Measurements from ENCODE around the gene PLD3. TPM values are rescaled to one million over a fixed set of nuclear protein-coding genes. Genes with fewer than 3 reads are reported as not detected.

PLD3 gene
- total RNA-seq: 169 TPM
- long read RNA-seq, transcript PLD3-207 (13 exons, 2,140 nt): major isoform, 7 of 109 reads
- long read RNA-seq, partial matches to known transcripts: 24 of 109 reads
- long read RNA-seq, other reads (novel, unspliced or antisense): 71 of 109 reads

- intact Hi-C loops (cut with DNase I): loop anchor here (5.0 kb wide), 1 partner anchor 74 kb away; no protein-coding TSS in a partner anchor
- DNase-seq (ENCODE audit: missing footprints) (peak; percentile 100), ATAC-seq (peak; percentile 99)
These were observed at the start of gene PLD3, which contains the start of gene C19orf47 for GRCh38 chr19:40348125-40348913. Gene PLD3 (plus strand): TSS chr19:40348695. CDS start chr19:40366484, 17,789 bp downstream. Gene C19orf47 (minus strand): TSS chr19:40348397. CDS start chr19:40341857, 6,540 bp downstream.

GRCh38 chr19:40300668-40301067, 47.8 kb upstream of the PLD3 start:
- DNase-seq (ENCODE audit: missing footprints): no peak
- intact Hi-C loops (cut with DNase I): loop anchor here (10.0 kb wide), 1 partner anchor 334 kb away; no protein-coding TSS in a partner anchor
- ATAC-seq: no peak

GRCh38 chr19:40302224-40303011, 46.1 kb upstream of the PLD3 start:
- no peak for DNase-seq (ENCODE audit: missing footprints)
- no peak for ATAC-seq
- intact Hi-C loops (cut with DNase I): loop anchor here (10.0 kb wide), 1 partner anchor 332 kb away; no protein-coding TSS in a partner anchor

GRCh38 chr19:40303765-40304164, 44.7 kb upstream of the PLD3 start:
- no peak for ATAC-seq
- intact Hi-C loops (cut with DNase I): loop anchor here (2.0 to 10.0 kb wide), 3 partner anchors 217 to 331 kb away; no protein-coding TSS in a partner anchor
- DNase-seq (ENCODE audit: missing footprints): no peak

- no peak for DNase-seq (ENCODE audit: missing footprints)
- ATAC-seq: no peak
- intact Hi-C loops (cut with DNase I): loop anchor here (2.0 to 10.0 kb wide), 3 partner anchors 216 to 330 kb away; no protein-coding TSS in a partner anchor
These were observed 44.2 kb upstream of the PLD3 start for GRCh38 chr19:40304306-40304705.

GRCh38 chr19:40305403-40305802, 43.1 kb upstream of the PLD3 start:
- ATAC-seq (no peak), DNase-seq (ENCODE audit: missing footprints) (no peak)
- intact Hi-C loops (cut with DNase I): loop anchor here (2.0 to 10.0 kb wide), 3 partner anchors 215 to 329 kb away; no protein-coding TSS in a partner anchor

- intact Hi-C loops (cut with DNase I): loop anchor here (10.0 kb wide), 1 partner anchor 325 kb away; no protein-coding TSS in a partner anchor
- ATAC-seq (no peak), DNase-seq (ENCODE audit: missing footprints) (no peak)
These were observed 38.8 kb upstream of the PLD3 start for GRCh38 chr19:40309666-40310065.

GRCh38 chr19:40312533-40312932, 36.0 kb upstream of the PLD3 start:
- intact Hi-C loops (cut with DNase I): no loop called here
- ATAC-seq (no peak), DNase-seq (ENCODE audit: missing footprints) (no peak)

- ATAC-seq (no peak), DNase-seq (ENCODE audit: missing footprints) (no peak)
- intact Hi-C loops (cut with DNase I): no loop called here
These were observed 35.1 kb upstream of the PLD3 start for GRCh38 chr19:40313229-40313983.

GRCh38 chr19:40314656-40315055, 33.8 kb upstream of the PLD3 start:
- no peak for ATAC-seq
- intact Hi-C loops (cut with DNase I): no loop called here
- DNase-seq (ENCODE audit: missing footprints): no peak

GRCh38 chr19:40315812-40316470, 32.6 kb upstream of the PLD3 start:
- intact Hi-C loops (cut with DNase I): no loop called here
- no peak for DNase-seq (ENCODE audit: missing footprints)
- no peak for ATAC-seq

GRCh38 chr19:40317338-40317737, 31.2 kb upstream of the PLD3 start:
- no peak for DNase-seq (ENCODE audit: missing footprints)
- no peak for ATAC-seq
- intact Hi-C loops (cut with DNase I): no loop called here

- intact Hi-C loops (cut with DNase I): no loop called here
- DNase-seq (ENCODE audit: missing footprints): no peak
- no peak for ATAC-seq
These were observed 27.9 kb upstream of the PLD3 start for GRCh38 chr19:40320558-40320935.

- intact Hi-C loops (cut with DNase I): no loop called here
- DNase-seq (ENCODE audit: missing footprints) (no peak), ATAC-seq (no peak)
These were observed 27.4 kb upstream of the PLD3 start for GRCh38 chr19:40321076-40321475.

GRCh38 chr19:40321566-40322270, 26.8 kb upstream of the PLD3 start:
- DNase-seq (ENCODE audit: missing footprints): no peak
- intact Hi-C loops (cut with DNase I): no loop called here

GRCh38 chr19:40322271-40322610, 26.3 kb upstream of the PLD3 start:
- ATAC-seq: no peak
- intact Hi-C loops (cut with DNase I): no loop called here

More at GRCh38 chr19:40321566-40322270, 26.8 kb upstream of the PLD3 start:
- no peak for ATAC-seq

GRCh38 chr19:40322951-40323615, 25.4 kb upstream of the PLD3 start:
- no peak for DNase-seq (ENCODE audit: missing footprints)
- intact Hi-C loops (cut with DNase I): no loop called here
- no peak for ATAC-seq

More at GRCh38 chr19:40322271-40322610, 26.3 kb upstream of the PLD3 start:
- DNase-seq (ENCODE audit: missing footprints): no peak
